ENCODE results near the gene TPST2.

The TPST2 gene

GRCh38 chr22:26561756-26562417 is 28.0 kb downstream of the TPST2 start:
- intact Hi-C loops (cut with DNase I; ENCODE audit: low total_unique reads) = no loop called here
- H3K27ac ChIP-seq = no peak overlapping the region

DNA sequence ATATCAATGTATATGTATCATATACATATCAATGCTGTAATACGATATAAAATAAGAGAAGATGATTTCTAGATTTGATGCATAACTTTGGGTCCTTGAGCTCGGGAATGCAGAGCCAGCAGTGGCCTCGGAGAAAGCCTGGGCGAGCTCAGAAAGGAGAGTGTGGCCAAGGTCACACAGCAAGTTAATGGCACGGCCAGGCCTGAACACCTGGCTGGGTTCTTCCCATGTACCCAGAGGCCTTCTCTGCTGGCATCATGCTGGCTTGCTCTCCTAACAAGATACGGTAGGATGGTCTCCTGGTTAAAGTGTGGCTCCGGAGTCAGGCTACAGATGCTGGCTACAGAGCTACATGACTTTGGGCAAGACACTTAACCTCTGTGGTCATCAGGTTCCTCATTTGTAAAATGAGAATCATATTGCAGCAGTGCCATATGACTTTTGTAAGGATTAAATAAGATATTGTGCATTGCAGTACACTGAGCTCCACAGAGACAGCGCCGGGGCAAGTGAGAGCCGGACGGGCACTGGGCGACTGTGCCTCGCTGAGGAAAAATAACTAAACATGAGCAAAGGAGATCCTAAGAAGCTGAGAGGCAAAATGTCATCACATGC is 29.9 kb downstream of the TPST2 start:
- intact Hi-C loops (cut with DNase I; ENCODE audit: low total_unique reads) = no loop called here
- Histone ChIP-seq H3K36me3 (peaks cover 0 to 4% (median 3%) of the 10 kb centered on the region in 3 donors), H3K4me1 (peaks cover 0 to 4% (median 2%) of the 10 kb centered on the region in 4 donors), H3K27ac (no peak overlapping the region), H3K27me3 (no peaks in the 10 kb centered on the region), H3K9me3 (no peaks in the 10 kb centered on the region), H3K4me3 (no peak overlapping the region)
- no peak for TF ChIP-seq CTCF (IDR thresholded peaks at IDR 0.05)
- DNase-seq = no peak

More at GRCh38 chr22:26561756-26562417, 28.0 kb downstream of the TPST2 start:
- Histone ChIP-seq H3K4me1 (peaks cover 0 to 4% (median 2%) of the 10 kb centered on the region in 4 donors), H3K4me3 (no peak overlapping the region), H3K36me3 (peaks cover 0 to 5% (median 4%) of the 10 kb centered on the region in 3 donors), H3K27me3 (no peaks in the 10 kb centered on the region), H3K9me3 (no peaks in the 10 kb centered on the region)
- no peak for TF ChIP-seq CTCF (IDR thresholded peaks at IDR 0.05)
- no peak for DNase-seq

DNA sequence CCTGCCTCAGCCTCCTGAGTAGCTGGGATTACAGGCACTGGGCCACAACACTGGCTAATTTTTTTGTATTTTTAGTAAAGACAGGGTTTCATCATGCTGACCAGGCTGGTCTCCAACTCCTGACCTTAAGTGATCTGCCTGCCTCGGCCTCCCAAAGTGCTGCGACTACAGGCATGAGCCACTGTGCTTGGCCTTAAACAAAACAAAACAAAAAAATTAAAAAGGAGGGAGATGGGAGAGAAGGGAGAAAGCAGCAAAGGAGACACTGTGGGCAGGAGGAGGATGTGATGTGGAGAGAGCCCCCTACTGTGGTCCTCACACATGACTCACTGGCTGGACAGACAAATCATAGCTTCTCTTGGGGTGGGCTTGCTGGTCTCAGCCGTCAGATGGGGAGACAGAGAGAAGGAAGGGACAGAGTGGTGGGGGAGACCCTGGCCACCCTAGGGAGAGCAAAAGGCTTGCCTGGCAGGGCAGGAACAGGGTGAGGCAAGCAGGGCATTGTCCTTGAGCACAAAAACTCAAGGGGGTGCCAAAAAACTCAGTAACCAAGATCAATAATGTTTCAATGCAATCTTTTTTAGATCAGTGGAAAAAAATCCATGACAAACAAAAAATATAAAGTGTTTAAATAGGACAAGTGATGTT is 31.6 kb downstream of the TPST2 start:
- Histone ChIP-seq H3K4me1 (peaks cover 0 to 4% (median 2%) of the 10 kb centered on the region in 4 donors), H3K27ac (no peak overlapping the region), H3K9me3 (no peaks in the 10 kb centered on the region), H3K4me3 (no peak overlapping the region), H3K27me3 (no peaks in the 10 kb centered on the region), H3K36me3 (no peaks in the 10 kb centered on the region)
- intact Hi-C loops (cut with DNase I; ENCODE audit: low total_unique reads) = no loop called here
- DNase-seq = no peak
- TF ChIP-seq CTCF (IDR thresholded peaks at IDR 0.05) = no peak

GRCh38 chr22:26556904-26557303 is 33.0 kb downstream of the TPST2 start:
- DNase-seq = no peak
- Histone ChIP-seq H3K4me3 (no peak overlapping the region), H3K4me1 (peaks cover 0 to 3% (median under 1%) of the 10 kb centered on the region in 4 donors), H3K36me3 (no peaks in the 10 kb centered on the region), H3K27ac (no peak overlapping the region), H3K9me3 (no peaks in the 10 kb centered on the region), H3K27me3 (no peaks in the 10 kb centered on the region)
- no peak for TF ChIP-seq CTCF (IDR thresholded peaks at IDR 0.05)
- intact Hi-C loops (cut with DNase I; ENCODE audit: low total_unique reads) = no loop called here

DNA sequence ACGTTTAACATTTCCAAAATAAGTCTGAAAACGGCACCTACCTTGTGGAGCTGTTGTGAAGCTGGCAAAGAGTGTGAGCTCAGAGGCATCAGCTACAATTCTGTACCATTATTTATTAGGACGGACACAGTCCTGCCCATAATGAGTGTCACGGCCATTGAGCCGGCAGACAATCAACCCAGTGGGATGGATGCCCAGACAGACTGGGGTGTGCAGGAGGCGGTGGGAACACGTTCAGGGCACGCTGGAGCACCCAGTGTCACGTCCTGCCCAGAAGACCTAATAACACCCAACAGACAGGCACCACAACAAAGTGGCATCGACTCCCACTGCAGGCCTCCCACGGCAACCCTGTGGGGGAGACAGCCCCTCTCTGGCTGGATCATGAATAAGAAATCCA is 34.5 kb downstream of the TPST2 start:
- H3K27ac ChIP-seq = no peak overlapping the region
- no peak overlapping the region for H3K4me3 ChIP-seq
- intact Hi-C loops (cut with DNase I; ENCODE audit: low total_unique reads) = no loop called here
- no peaks in the 10 kb centered on the region for H3K36me3 ChIP-seq
- H3K27me3 ChIP-seq = no peaks in the 10 kb centered on the region
- DNase-seq = no peak
- TF ChIP-seq CTCF (IDR thresholded peaks at IDR 0.05) = no peak
- H3K4me1 ChIP-seq = peaks cover 0 to 12% (median 9%) of the 10 kb centered on the region in 4 donors
- H3K9me3 ChIP-seq = no peaks in the 10 kb centered on the region

All from tibial artery (tissue), 4 donors.